K562 (cell line): ENCODE data around the gene RARG. TPM values are rescaled to one million over a fixed set of nuclear protein-coding genes. Genes with fewer than 3 reads are reported as not detected.

Source experiments
- CREB1 ChIP-seq, 2 experiments: sonication (generic) in 1 of 2; formaldehyde crosslinking in 1 of 2; IDR thresholded peaks; 2 replicates each; pipeline versions ENCODE4 v1.6.1 to v1.8.0; 2012 to 2022; ENCODE audit warnings: inconsistent platforms in 1 of 2, mild to moderate bottlenecking in 1 of 2, missing genetic modification reagents in 1 of 2, moderate library complexity in 1 of 2
- CTBP1 ChIP-seq: fragments of 450-650 bp; IDR thresholded peaks from 2 replicates; pipeline ENCODE4 v1.6.1; 2016; ENCODE audit warnings: borderline replicate concordance
- GTF2F1 ChIP-seq: IDR thresholded peaks from 2 replicates; pipeline ENCODE4 v1.6.1; 2011; ENCODE audit warnings: low read depth, low read length, improper control_type of control experiment
- ILK ChIP-seq: fragments of 450-650 bp; IDR thresholded peaks from 2 replicates; pipeline ENCODE4 v1.6.1; 2016; ENCODE audit warnings: missing genetic modification characterization, low read depth, mild to moderate bottlenecking, missing compliant biosample characterization, moderate library complexity, borderline replicate concordance
- LARP7 ChIP-seq: fragments of 450-650 bp; IDR thresholded peaks from 2 replicates; pipeline ENCODE4 v1.6.1; 2016
- MEF2A ChIP-seq: IDR thresholded peaks from 2 replicates; pipeline ENCODE4 v1.6.1; 2011; ENCODE audit warnings: low read depth, mild to moderate bottlenecking, low read length, moderate library complexity; ENCODE audit not compliant: control insufficient read depth
- NUFIP1 ChIP-seq: fragments of 450-650 bp; IDR thresholded peaks from 2 replicates; pipeline ENCODE4 v1.6.1; 2018; ENCODE audit not compliant: partially characterized antibody
- PURB ChIP-seq: sonication (generic); formaldehyde crosslinking; IDR thresholded peaks from 2 replicates; pipeline ENCODE4 v1.9.0; 2021; ENCODE audit warnings: low read depth, mild to moderate bottlenecking, missing genetic modification reagents
- RBFOX2 ChIP-seq: fragments of 200-400 bp; formaldehyde crosslinking; IDR thresholded peaks from 2 replicates; pipeline ENCODE4 v1.6.1; 2017; ENCODE audit warnings: low read depth, mild to moderate bottlenecking, low read length, moderate library complexity
- SRSF7 ChIP-seq: fragments of 200-400 bp; formaldehyde crosslinking; optimal IDR thresholded peaks from 2 replicates; pipeline ENCODE3; 2017; ENCODE audit warnings: mild to moderate bottlenecking, low read depth, low read length
- SUPT5H ChIP-seq: fragments of 450-650 bp; IDR thresholded peaks from 2 replicates; pipeline ENCODE4 v1.6.1; 2016
- ZBTB8A ChIP-seq: fragments of 450-650 bp; IDR thresholded peaks from 2 replicates; pipeline ENCODE4 v1.6.1; 2018; ENCODE audit warnings: mild to moderate bottlenecking, moderate library complexity; ENCODE audit not compliant: partially characterized antibody
- ZNF232 ChIP-seq: sonication (generic); formaldehyde crosslinking; IDR thresholded peaks from 2 replicates; pipeline ENCODE4 v1.8.0; 2022; ENCODE audit warnings: mild to moderate bottlenecking, missing genetic modification reagents
- ZNF589 ChIP-seq: fragments of 200-800 bp; sonication (Bioruptor generic); IDR thresholded peaks from 2 replicates; pipeline ENCODE4 v1.6.1; 2016; ENCODE audit warnings: low read depth, missing genetic modification characterization, missing compliant biosample characterization
- polyA plus RNA-seq, 8 experiments: library from polyadenylated mRNA; depleted of rRNA in 4 of 8; stranded (reverse) in 5 of 8; unstranded in 3 of 8; fragments of >200 nt; fragmentation: Nextera tagmentation in 2 of 8; fragmentation: Illumina TruSeq in 1 of 8; extraction: Ambion mirVana in 2 of 8; extraction: Trizol in 1 of 8; gene quantifications; 2 replicates each; pipeline versions ENCODE4 v1.2.1 to v1.2.3, GENCODE V29; 2011 to 2014; ENCODE audit warnings: inconsistent platforms in 1 of 8, missing spikeins in 1 of 8
- total RNA-seq, 7 experiments: library from RNA; depleted of rRNA in 6 of 7; stranded (reverse); fragments of >200 nt in 6 of 7; fragmentation: Illumina TruSeq in 2 of 7; extraction: Trizol in 2 of 7; gene quantifications; 2 replicates each; pipeline versions ENCODE4 v1.2.1 to v1.2.3, GENCODE V29; 2011 to 2021; ENCODE audit warnings: low replicate concordance in 1 of 7
- TF ChIP-seq, protein P1 (sequence below): sonication (generic); formaldehyde crosslinking; IDR thresholded peaks from 2 replicates; pipeline ENCODE4 v1.8.1; 2023; ENCODE audit warnings: mild to moderate bottlenecking, missing genetic modification reagents
- TF ChIP-seq, protein P2 (sequence below): sonication (generic); formaldehyde crosslinking; IDR thresholded peaks from 2 replicates; pipeline ENCODE4 v1.8.1; 2023; ENCODE audit warnings: missing genetic modification reagents, mild to moderate bottlenecking, borderline replicate concordance
- TF ChIP-seq, protein P3 (sequence below): fragments of 250-450 bp; sonication (Bioruptor Pico); IDR thresholded peaks from 2 replicates; pipeline ENCODE4 v1.5.0; 2020; ENCODE audit warnings: mild to moderate bottlenecking
- TF ChIP-seq, protein P4 (sequence below), 3 experiments: IDR thresholded peaks in 2 of 3; conservative IDR thresholded peaks in 1 of 3; 2 replicates each; pipeline ENCODE4 v1.5.1; 2011 to 2012; ENCODE audit warnings: low read length in 3 of 3, mild to moderate bottlenecking in 3 of 3, control low read depth in 2 of 3, improper control_type of control experiment in 1 of 3, inconsistent platforms in 1 of 3, low read depth in 1 of 3, mixed read lengths in 1 of 3, moderate library complexity in 1 of 3; ENCODE audit not compliant: insufficient read depth in 2 of 3

Gene RARG
- total and polyA plus RNA-seq, 9 of the 15 experiments (the other 6 are each of a cell fraction or from before 2014, with no cell fraction given): 0.18 to 7.6 (median 3.8) TPM

DNA sequence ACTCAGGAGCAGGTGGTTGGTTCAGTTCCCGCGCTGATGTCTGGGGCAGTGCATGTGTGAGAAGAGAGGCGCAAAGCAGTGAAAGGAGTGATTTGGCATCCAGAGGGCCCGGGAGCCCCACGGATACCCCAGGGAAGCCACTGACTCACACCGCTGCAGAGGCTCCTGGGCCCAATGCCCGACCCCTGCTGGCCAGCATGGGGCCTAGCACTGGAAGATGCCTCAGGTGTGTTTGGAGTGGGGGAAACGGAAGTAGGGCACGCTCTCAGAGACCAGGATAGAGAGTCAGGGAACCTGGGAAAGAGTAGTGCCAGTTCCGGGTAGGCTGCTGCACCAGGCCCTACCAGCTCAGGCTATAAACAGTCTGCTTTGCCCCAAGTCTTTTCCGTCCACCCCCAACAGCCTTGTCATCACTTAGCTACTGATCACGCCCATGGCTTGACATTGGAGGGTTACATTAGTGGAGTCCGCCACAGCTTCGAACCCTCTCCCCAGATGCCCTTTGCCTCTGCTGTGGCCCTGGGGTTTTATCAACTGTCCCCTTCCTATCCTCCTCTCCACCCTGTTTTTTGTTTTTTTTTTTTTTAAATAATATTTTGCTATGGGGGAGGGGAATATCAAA is 41.8 kb downstream of the RARG start (continued):
- TF ChIP-seq NUFIP1 (no peak), CTBP1 (0 out of 2 replicates have a peak, but pooled peaks have one; percentile 24), CREB1 (IDR thresholded peaks at IDR 0.05) (no peak), CREB1 (CRISPR knock-in tag; IDR thresholded peaks at IDR 0.05) (no peak), MEF2A (no peak), PURB (CRISPR knock-in tag) (no peak), ZBTB8A (no peak), RBFOX2 (peak; percentile 38; the same call in 1 of the 2 replicates), ILK (tag) (no peak), ZNF232 (CRISPR knock-in tag) (no peak), GTF2F1 (no peak), ZNF589 (no peak), LARP7 (no peak), SUPT5H (0 out of 2 replicates have a peak, but pooled peaks have one; percentile 34), SRSF7 (no peak)
- TF ChIP-seq, protein P1, sequence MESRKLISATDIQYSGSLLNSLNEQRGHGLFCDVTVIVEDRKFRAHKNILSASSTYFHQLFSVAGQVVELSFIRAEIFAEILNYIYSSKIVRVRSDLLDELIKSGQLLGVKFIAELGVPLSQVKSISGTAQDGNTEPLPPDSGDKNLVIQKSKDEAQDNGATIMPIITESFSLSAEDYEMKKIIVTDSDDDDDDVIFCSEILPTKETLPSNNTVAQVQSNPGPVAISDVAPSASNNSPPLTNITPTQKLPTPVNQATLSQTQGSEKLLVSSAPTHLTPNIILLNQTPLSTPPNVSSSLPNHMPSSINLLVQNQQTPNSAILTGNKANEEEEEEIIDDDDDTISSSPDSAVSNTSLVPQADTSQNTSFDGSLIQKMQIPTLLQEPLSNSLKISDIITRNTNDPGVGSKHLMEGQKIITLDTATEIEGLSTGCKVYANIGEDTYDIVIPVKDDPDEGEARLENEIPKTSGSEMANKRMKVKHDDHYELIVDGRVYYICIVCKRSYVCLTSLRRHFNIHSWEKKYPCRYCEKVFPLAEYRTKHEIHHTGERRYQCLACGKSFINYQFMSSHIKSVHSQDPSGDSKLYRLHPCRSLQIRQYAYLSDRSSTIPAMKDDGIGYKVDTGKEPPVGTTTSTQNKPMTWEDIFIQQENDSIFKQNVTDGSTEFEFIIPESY (CRISPR knock-in tag): 0 out of 2 replicates have a peak, but pooled peaks have one; percentile 38
- TF ChIP-seq, protein P2, sequence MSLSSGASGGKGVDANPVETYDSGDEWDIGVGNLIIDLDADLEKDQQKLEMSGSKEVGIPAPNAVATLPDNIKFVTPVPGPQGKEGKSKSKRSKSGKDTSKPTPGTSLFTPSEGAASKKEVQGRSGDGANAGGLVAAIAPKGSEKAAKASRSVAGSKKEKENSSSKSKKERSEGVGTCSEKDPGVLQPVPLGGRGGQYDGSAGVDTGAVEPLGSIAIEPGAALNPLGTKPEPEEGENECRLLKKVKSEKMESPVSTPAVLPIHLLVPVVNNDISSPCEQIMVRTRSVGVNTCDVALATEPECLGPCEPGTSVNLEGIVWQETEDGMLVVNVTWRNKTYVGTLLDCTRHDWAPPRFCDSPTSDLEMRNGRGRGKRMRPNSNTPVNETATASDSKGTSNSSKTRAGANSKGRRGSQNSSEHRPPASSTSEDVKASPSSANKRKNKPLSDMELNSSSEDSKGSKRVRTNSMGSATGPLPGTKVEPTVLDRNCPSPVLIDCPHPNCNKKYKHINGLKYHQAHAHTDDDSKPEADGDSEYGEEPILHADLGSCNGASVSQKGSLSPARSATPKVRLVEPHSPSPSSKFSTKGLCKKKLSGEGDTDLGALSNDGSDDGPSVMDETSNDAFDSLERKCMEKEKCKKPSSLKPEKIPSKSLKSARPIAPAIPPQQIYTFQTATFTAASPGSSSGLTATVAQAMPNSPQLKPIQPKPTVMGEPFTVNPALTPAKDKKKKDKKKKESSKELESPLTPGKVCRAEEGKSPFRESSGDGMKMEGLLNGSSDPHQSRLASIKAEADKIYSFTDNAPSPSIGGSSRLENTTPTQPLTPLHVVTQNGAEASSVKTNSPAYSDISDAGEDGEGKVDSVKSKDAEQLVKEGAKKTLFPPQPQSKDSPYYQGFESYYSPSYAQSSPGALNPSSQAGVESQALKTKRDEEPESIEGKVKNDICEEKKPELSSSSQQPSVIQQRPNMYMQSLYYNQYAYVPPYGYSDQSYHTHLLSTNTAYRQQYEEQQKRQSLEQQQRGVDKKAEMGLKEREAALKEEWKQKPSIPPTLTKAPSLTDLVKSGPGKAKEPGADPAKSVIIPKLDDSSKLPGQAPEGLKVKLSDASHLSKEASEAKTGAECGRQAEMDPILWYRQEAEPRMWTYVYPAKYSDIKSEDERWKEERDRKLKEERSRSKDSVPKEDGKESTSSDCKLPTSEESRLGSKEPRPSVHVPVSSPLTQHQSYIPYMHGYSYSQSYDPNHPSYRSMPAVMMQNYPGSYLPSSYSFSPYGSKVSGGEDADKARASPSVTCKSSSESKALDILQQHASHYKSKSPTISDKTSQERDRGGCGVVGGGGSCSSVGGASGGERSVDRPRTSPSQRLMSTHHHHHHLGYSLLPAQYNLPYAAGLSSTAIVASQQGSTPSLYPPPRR: no peak
- TF ChIP-seq, protein P3, sequence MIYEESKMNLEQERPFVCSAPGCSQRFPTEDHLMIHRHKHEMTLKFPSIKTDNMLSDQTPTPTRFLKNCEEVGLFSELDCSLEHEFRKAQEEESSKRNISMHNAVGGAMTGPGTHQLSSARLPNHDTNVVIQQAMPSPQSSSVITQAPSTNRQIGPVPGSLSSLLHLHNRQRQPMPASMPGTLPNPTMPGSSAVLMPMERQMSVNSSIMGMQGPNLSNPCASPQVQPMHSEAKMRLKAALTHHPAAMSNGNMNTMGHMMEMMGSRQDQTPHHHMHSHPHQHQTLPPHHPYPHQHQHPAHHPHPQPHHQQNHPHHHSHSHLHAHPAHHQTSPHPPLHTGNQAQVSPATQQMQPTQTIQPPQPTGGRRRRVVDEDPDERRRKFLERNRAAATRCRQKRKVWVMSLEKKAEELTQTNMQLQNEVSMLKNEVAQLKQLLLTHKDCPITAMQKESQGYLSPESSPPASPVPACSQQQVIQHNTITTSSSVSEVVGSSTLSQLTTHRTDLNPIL (CRISPR knock-in tag): no peak
- TF ChIP-seq, protein P4, sequence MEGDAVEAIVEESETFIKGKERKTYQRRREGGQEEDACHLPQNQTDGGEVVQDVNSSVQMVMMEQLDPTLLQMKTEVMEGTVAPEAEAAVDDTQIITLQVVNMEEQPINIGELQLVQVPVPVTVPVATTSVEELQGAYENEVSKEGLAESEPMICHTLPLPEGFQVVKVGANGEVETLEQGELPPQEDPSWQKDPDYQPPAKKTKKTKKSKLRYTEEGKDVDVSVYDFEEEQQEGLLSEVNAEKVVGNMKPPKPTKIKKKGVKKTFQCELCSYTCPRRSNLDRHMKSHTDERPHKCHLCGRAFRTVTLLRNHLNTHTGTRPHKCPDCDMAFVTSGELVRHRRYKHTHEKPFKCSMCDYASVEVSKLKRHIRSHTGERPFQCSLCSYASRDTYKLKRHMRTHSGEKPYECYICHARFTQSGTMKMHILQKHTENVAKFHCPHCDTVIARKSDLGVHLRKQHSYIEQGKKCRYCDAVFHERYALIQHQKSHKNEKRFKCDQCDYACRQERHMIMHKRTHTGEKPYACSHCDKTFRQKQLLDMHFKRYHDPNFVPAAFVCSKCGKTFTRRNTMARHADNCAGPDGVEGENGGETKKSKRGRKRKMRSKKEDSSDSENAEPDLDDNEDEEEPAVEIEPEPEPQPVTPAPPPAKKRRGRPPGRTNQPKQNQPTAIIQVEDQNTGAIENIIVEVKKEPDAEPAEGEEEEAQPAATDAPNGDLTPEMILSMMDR (IDR thresholded peaks at IDR 0.05 in 2 of 3, conservative IDR thresholded peaks at IDR 0.05 in 1 of 3; ENCODE audit: insufficient read depth in 2 of 3, low read depth in 1 of 3, low read length in 3 of 3): peak; percentile 77 to 93 (median 88)
